Inflammatory macrophage treated with lipopolysaccharide for 1 hour (primary cell): Measurements from ENCODE around the gene TMEM79.
"Not testable (repeated sequence)": the region's sequence is repeated elsewhere in the genome, so short reads cannot be mapped to it uniquely, and the experiment has no call there.

Source experiments
- DNase-seq, 2 donors: peaks; one replicate each; pipeline ENCODE4 v3.0.0-alpha.2; 2020 to 2022

TMEM79 gene

DNA sequence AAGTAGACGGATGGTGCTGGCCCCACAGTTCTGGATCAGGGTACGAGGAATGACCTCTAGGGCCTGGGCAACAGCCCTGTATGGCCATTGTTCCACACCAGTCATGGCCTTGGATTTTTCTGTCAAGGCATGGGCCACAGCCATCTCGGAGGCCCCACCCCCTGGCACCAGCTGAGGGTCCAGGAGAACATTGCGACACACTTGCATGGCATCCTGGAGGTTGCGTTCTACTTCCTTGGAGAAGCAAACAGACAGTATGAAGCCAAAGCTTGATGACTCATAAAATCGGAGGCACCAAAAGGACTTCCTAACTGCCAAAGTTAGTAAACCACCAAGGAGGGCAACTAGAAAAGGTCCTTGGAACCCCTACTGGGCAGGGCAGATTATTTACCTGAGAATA is 26.8 kb downstream of the TMEM79 start:
- peak in 1 of 2 donors; percentile 6 for DNase-seq

DNA sequence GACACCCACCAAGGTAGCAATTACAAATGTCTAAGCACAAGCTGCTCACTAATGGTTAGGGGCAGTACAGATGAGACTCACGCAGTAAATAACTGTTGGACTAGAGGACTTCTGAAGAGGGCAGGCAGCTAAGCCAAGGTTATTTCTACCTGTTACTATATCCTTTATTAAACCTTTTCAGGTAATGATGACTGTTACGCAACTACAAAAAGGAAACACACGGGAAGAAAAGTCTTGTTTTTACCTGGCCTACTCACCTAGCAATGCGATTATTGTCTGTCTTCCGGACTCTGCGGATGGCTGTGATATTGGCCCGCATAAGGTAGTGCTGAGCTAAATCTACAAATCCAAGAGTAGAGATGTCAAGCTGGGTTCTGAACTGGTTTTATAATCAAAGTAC is 32.8 kb downstream of the TMEM79 start:
- no peak for DNase-seq

DNA sequence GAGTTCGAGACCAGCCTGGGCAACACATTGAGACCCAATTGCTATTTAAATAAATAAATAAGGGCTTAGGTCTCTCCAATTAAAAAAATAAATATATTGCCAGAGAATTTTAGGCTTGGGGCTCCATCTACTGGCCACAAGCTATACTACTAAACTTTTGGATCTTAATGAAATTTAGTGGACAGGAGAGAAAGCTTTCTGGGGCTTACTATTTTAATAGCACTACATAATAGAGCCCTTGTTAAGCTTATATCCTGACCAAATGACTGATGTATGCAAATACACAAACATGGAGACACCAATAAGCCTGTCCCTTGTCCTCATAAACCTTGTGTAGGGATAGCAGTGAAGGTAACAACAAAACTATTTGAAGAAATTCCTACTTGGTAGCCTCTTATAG is 35.5 kb downstream of the TMEM79 start:
- DNase-seq: peak; percentile 8 to 56

DNA sequence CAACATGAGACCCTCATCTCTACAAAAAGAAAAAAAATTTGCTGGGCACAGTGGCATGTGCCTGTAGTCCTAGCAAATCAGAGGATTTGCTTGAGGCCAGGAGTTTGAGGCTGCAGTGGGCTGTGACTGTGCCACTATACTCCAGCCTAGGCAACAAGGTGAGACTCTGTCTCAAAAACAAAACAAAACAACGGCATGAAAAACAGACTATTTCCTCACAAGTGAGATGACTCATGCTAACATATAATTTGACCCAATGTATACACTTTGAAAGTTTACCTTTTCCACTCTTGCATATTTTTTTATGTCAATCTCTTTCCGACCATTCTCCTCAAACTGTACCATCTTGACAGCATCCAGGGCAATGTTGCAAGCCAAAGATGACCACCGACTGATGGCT is 36.4 kb downstream of the TMEM79 start:
- DNase-seq: no peak

DNA sequence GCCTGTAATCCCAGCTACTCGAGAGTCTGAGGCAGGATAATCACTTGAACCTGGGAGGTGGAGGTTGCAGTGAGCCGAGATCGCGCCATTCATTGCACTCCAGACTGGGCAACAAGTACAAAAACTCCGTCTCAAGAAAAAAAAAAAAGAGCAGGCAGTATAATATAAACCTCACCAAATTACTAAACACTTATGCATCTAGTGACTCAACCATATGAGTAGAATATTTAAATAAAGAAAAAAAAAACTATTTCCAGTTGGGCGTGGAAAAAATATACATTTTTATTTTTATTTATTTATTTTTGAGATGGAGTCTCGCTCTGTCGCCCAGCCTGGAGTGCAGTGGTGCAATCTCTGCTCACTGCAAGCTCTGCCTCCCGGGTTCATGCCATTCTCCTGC is 39.1 kb downstream of the TMEM79 start:
- DNase-seq: not testable (repeated sequence)

DNA sequence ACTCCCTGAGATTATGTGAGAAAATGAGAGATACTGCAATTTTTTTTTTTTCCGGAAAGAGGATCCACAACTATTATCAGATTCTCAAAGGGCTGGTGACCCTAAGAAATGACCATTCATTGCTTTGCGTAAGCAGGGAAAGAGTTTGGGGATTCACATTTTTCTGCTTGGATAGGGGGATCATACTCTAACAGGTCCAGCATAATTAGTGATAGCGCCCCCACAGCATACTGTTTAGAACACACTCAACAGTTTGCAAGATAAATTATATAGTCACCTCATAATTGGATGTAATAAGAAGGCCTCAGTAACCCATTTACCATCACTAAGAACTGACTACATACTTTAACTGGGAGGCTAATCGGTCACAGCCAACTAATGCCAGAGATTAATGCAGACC is 52.1 kb downstream of the TMEM79 start:
- peak; percentile 6 to 9 for DNase-seq

DNA sequence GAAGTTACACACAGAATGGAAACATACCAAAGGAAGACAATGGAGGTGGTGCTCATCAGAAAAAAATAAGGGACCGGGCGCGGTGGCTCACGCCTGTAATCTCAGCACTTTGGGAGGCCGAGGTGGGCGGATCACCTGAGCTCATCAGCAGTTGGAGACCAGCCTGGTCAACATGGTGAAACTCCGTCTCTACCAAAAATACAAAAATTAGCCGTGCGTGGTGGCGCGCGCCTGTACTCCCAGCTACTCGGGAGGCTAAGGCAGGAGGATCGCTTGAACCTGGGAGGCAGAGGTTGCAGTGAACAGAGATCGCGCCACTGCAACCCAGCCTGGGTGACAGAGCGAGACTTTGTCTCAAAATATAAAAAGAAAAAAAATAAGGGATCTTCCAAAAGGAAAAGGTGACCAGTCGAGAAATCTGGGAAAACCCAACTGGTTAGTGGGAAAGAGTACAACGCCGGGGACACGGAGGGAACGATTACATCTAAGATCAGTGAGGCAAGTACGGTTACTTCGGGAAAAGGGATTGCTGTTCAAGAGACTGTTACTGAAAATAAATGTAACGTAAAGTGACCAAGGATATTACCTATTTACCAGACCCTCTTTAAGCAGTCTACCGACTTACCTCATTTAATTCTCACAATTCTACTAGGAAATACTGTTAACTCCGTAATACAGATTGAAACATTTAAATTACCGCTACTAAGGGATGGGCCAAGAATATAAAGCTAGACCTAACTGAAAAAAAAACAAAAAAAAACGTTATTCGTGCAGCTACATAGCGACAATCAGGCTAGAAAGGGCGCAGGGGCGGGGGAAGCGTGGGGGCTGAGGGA is 53.1 kb downstream of the TMEM79 start:
- DNase-seq: peak; percentile 32 to 34

DNA sequence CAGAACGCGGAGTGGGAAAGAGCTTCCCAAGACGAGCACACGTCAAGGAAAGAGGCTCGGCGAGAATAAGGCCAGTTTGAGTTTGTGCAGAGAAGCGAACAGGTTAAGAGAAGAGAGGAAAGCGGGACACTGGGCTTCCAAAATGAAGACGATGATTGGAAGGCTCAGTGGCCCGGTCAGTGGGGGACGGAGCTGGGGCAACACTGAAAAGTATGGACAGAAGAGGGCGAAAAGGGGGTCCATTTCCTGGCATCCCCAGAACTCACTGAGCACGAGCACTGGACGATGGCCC is 53.7 kb downstream of the TMEM79 start:
- no peak for DNase-seq

DNA sequence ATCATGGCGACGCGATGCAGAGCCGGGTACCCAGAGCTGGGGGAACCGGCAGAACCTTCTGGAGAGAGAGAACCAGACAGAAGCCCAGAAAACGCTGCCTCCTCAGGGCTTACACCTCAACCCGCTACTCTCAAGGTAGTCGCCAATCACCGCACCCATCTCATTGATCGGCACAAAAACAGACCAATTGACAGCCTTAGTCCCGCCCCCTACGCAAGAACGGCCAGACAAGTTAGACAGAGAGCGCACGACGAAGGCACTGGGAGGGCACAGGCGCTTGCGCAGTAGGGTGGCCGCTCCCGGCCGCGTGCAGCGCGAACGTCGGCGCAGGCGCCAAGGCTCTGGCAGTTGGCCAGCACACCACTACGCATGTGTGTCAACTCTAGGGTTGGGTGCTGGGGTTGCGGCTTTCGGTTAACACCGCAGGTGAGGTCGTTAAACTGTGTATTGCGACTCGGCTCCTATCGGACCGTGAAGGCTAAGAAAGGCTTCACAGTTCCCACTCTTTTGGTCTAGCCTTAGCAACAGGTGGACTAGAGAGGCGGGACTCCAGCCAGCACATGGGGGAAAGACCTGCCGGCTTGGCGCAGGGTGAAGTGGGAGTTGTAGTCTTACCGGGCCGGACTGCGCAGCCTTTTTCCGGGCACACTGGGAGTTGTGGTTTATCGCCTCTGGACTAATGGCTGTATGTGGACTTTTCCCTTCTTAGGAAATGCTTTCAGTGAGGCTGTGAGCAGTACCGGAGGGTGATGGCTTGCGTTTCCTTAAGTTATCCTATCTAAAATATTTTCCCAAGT is 54.3 kb downstream of the TMEM79 start, which contains the start of the genes CCT3 and TSACC:
TSS of gene CCT3 (minus strand) at position 113 of the 797 bp plus-strand sequence. CDS start at position 5, 108 bp downstream.
TSS of gene TSACC (plus strand) at position 347 of the 797 bp plus-strand sequence. CDS start 1,232 bp downstream, outside the sequence.
- peak; percentile 99 to 100 for DNase-seq
